ENCODE data around the gene COQ9.

Gene COQ9

DNA sequence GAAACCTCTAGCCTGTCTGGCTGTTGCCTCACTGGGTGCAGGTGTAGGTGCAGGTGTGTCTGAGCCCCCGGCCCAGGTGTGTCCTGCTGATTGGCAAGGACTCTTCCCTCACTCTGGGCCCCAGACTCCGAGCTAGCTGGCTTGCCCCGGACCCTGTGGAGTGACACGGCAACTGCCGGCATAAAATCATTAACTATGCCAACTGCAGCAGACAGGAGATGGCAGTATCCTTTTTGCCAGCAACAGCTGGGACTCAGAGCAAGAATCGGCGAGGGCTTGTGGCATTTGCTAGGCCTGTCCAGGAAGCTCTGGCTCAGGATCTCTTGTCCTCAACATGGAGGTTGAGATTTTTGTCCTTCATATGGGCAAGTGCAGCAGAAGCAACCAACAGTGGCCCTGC is 20.9 kb upstream of the COQ9 start:
- POLR2A ChIA-PET, result interaction anchor here (1.2 kb wide), 1 partner anchor 36 kb away, joined by 3 read pairs; the partner anchor contains the start of gene POLR2C
- peaks cover 14 to 46% of the 10 kb centered on the region in 2 experiments for H3K36me3 ChIP-seq (ENCODE audit: control insufficient read depth in 2 of 2, insufficient read depth in 1 of 2, low read length in 2 of 2)

DNA sequence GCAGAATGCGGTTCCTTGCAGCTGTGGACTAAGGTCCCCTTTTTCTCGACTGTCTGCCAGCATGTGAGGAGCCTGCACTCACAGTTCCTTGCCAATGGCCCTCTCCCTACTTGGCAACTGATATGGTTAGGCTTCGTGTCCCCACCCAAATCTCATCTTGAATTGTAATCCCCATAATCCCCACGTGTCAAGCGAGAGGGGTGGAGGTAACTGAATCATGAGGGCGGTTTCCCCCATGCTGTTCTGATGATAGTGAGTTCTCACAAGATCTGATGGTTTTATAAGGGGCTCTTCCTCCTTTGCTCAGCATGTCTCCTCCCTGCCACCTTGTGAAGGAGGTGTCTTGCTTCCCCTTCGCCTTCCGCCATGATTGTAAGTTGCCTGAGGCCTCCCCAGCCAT is 20.0 kb upstream of the COQ9 start:
- Histone ChIP-seq H3K36me3 (ENCODE audit: control insufficient read depth in 2 of 2, insufficient read depth in 1 of 2, low read length in 2 of 2) (peaks cover 22 to 55% of the 10 kb centered on the region in 2 experiments), H3K4me1 (ENCODE audit: control insufficient read depth, insufficient read depth, low read length) (no peaks in the 10 kb centered on the region), H3K4me3 (ENCODE audit: low read depth, low read length) (no peak overlapping the region), H3K27ac (ENCODE audit: extremely low read depth, low read depth, low read length) (no peak overlapping the region), H3K9me3 (ENCODE audit: control insufficient read depth, insufficient read depth, low read depth, low read length) (no peaks in the 10 kb centered on the region)
- ChIA-PET POLR2A (interaction anchor here (1.2 kb wide), 1 partner anchor 35 kb away, joined by 3 read pairs; the partner anchor contains the start of gene POLR2C), CTCF (interaction anchor here (2.3 to 11.5 kb wide), 2 partner anchors 9 to 124 kb away, joined by 16 to 290 read pairs; no protein-coding TSS in a partner anchor)
- TF ChIP-seq ZNF529 (tag by site-specific recombination; IDR thresholded peaks at IDR 0.05; ENCODE audit: insufficient replicate concordance) (no peak), KLF1 (tag by site-specific recombination; IDR thresholded peaks at IDR 0.05) (peak; percentile 69), RBAK (tag by site-specific recombination; IDR thresholded peaks at IDR 0.05) (no peak)
- TF ChIP-seq, protein P1, sequence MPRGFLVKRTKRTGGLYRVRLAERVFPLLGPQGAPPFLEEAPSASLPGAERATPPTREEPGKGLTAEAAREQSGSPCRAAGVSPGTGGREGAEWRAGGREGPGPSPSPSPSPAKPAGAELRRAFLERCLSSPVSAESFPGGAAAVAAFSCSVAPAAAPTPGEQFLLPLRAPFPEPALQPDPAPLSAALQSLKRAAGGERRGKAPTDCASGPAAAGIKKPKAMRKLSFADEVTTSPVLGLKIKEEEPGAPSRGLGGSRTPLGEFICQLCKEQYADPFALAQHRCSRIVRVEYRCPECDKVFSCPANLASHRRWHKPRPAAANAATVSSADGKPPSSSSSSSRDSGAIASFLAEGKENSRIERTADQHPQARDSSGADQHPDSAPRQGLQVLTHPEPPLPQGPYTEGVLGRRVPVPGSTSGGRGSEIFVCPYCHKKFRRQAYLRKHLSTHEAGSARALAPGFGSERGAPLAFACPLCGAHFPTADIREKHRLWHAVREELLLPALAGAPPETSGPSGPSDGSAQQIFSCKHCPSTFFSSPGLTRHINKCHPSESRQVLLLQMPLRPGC (tag by site-specific recombination; IDR thresholded peaks at IDR 0.05), result no peak

More for the DNA sequence above, 20.9 kb upstream of the COQ9 start:
- H3K9me3 ChIP-seq (ENCODE audit: control insufficient read depth, insufficient read depth, low read depth, low read length), result no peaks in the 10 kb centered on the region
- H3K4me3 ChIP-seq (ENCODE audit: low read depth, low read length), result no peak overlapping the region
- H3K4me1 ChIP-seq (ENCODE audit: control insufficient read depth, insufficient read depth, low read length), result no peaks in the 10 kb centered on the region
- no peak overlapping the region for H3K27ac ChIP-seq (ENCODE audit: extremely low read depth, low read depth, low read length)
- CTCF ChIA-PET, result interaction anchor here (0.6 to 11.5 kb wide), 4 partner anchors 8 to 342 kb away, joined by 3 to 290 read pairs (median 10); no protein-coding TSS in a partner anchor
- no peak for TF ChIP-seq EGR2 (tag by site-specific recombination; IDR thresholded peaks at IDR 0.05; ENCODE audit: low read depth)
- TF ChIP-seq ZNF211 (tag by site-specific recombination; IDR thresholded peaks at IDR 0.05; ENCODE audit: low read depth), result no peak
- TF ChIP-seq, protein P2, sequence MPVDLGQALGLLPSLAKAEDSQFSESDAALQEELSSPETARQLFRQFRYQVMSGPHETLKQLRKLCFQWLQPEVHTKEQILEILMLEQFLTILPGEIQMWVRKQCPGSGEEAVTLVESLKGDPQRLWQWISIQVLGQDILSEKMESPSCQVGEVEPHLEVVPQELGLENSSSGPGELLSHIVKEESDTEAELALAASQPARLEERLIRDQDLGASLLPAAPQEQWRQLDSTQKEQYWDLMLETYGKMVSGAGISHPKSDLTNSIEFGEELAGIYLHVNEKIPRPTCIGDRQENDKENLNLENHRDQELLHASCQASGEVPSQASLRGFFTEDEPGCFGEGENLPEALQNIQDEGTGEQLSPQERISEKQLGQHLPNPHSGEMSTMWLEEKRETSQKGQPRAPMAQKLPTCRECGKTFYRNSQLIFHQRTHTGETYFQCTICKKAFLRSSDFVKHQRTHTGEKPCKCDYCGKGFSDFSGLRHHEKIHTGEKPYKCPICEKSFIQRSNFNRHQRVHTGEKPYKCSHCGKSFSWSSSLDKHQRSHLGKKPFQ (tag by site-specific recombination; IDR thresholded peaks at IDR 0.05), result no peak
- TF ChIP-seq ZFHX2 (tag by site-specific recombination; conservative IDR thresholded peaks at IDR 0.05), result no peak
- TF ChIP-seq ZBTB8A (tag by site-specific recombination; IDR thresholded peaks at IDR 0.05), result no peak
- TF ChIP-seq, protein P3, sequence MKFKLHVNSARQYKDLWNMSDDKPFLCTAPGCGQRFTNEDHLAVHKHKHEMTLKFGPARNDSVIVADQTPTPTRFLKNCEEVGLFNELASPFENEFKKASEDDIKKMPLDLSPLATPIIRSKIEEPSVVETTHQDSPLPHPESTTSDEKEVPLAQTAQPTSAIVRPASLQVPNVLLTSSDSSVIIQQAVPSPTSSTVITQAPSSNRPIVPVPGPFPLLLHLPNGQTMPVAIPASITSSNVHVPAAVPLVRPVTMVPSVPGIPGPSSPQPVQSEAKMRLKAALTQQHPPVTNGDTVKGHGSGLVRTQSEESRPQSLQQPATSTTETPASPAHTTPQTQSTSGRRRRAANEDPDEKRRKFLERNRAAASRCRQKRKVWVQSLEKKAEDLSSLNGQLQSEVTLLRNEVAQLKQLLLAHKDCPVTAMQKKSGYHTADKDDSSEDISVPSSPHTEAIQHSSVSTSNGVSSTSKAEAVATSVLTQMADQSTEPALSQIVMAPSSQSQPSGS (tag by site-specific recombination; IDR thresholded peaks at IDR 0.05; ENCODE audit: low read depth), result no peak
- no peak for TF ChIP-seq MZF1 (tag by site-specific recombination; IDR thresholded peaks at IDR 0.05; ENCODE audit: borderline replicate concordance)
- TF ChIP-seq GLI2 (tag by site-specific recombination; IDR thresholded peaks at IDR 0.05; ENCODE audit: borderline replicate concordance, low read depth), result no peak
- no peak for TF ChIP-seq ZNF521 (tag by site-specific recombination; IDR thresholded peaks at IDR 0.05)

DNA sequence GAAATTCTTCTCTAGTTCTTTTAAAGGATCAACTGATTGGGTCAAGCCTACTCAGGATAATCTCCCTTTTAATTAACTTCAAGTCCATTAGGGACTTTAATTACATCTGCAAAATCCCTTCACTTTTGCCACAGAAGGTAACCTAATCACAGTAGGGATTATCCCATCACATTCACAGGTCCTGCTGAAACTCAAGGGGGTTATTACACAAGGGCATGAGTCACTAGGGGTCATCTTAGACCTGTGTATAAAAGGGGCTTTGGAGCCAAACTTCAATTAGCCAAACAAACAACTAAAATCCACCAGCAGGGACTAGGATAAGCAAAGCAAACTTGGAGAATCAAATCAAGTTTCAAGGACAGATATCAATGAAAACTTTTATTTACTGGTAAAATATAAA is 19.5 kb upstream of the COQ9 start:
- TF ChIP-seq ZNF274 (IDR thresholded peaks at IDR 0.05; ENCODE audit: low read length) (no peak), ZNF274 (tag by site-specific recombination; IDR thresholded peaks at IDR 0.05; ENCODE audit: borderline replicate concordance) (no peak), SP7 (tag by site-specific recombination; IDR thresholded peaks at IDR 0.05) (peak; percentile 56; the same call in 1 of the 2 replicates), ZNF768 (tag by site-specific recombination; IDR thresholded peaks at IDR 0.05) (no peak)
- POLR2A ChIA-PET, result no interaction called here
- CTCF ChIA-PET, result interaction anchor here (2.3 kb wide), 1 partner anchor 10 kb away, joined by 16 read pairs; no protein-coding TSS in a partner anchor
- no peak overlapping the region for H3K27ac ChIP-seq (ENCODE audit: extremely low read depth, low read depth, low read length)
- no peak overlapping the region for H3K4me3 ChIP-seq (ENCODE audit: low read depth, low read length)
- no peaks in the 10 kb centered on the region for H3K9me3 ChIP-seq (ENCODE audit: control insufficient read depth, insufficient read depth, low read depth, low read length)
- peaks cover 25 to 60% of the 10 kb centered on the region in 2 experiments for H3K36me3 ChIP-seq (ENCODE audit: control insufficient read depth in 2 of 2, insufficient read depth in 1 of 2, low read length in 2 of 2)
- H3K4me1 ChIP-seq (ENCODE audit: control insufficient read depth, insufficient read depth, low read length), result no peaks in the 10 kb centered on the region
